IMR-90 (cell line): ENCODE data around the gene RRP1B.
A peak's percentile ranks its signal among the peaks of the same experiment; 100 is the strongest.

Experiments used
- BHLHE40 ChIP-seq: fragments of 150-350 bp; IDR thresholded peaks from 2 replicates; pipeline ENCODE4 v1.6.1; 2016; ENCODE audit warnings: mild to moderate bottlenecking, low read depth, low read length
- CHD1 ChIP-seq: IDR thresholded peaks from 2 replicates; pipeline ENCODE4 v1.6.1; 2012; ENCODE audit warnings: low read depth, low read length, improper control_type of control experiment
- FOS ChIP-seq: fragments of 150-350 bp; IDR thresholded peaks from 2 replicates; pipeline ENCODE4 v1.6.1; 2016; ENCODE audit warnings: low read depth, low read length
- MAFK ChIP-seq: IDR thresholded peaks from 2 replicates; pipeline ENCODE4 v1.6.1; 2012; ENCODE audit warnings: low read depth, low read length, improper control_type of control experiment
- MAZ ChIP-seq: IDR thresholded peaks from 2 replicates; pipeline ENCODE4 v1.6.1; 2012; ENCODE audit warnings: low read depth, mild to moderate bottlenecking, low read length, improper control_type of control experiment, moderate library complexity, borderline replicate concordance
- MXI1 ChIP-seq: IDR thresholded peaks from 2 replicates; pipeline ENCODE4 v1.6.1; 2012; ENCODE audit warnings: low read depth, mild to moderate bottlenecking, low read length, moderate library complexity, borderline replicate concordance
- NFE2L2 ChIP-seq: fragments of 150-350 bp; IDR thresholded peaks from 2 replicates; pipeline ENCODE4 v1.6.1; 2016; ENCODE audit warnings: low read depth, mild to moderate bottlenecking, low read length
- POLR2A ChIP-seq: IDR thresholded peaks from 2 replicates; pipeline ENCODE4 v1.6.1; 2012; ENCODE audit warnings: mild to moderate bottlenecking, low read depth, low read length
- RAD21 ChIP-seq: IDR thresholded peaks from 2 replicates; pipeline ENCODE4 v1.6.1; 2012; ENCODE audit warnings: low read length, improper control_type of control experiment
- RCOR1 ChIP-seq: IDR thresholded peaks from 2 replicates; pipeline ENCODE4 v1.6.1; 2012; ENCODE audit warnings: mild to moderate bottlenecking, low read length, improper control_type of control experiment; ENCODE audit not compliant: insufficient replicate concordance
- SMC3 ChIP-seq: fragments of 150-350 bp; IDR thresholded peaks from 2 replicates; pipeline ENCODE4 v1.6.1; 2016; ENCODE audit warnings: low read depth, mild to moderate bottlenecking, antibody characterized with exemption, low read length, moderate library complexity
- TF ChIP-seq, protein P1 (sequence below): conservative IDR thresholded peaks from 2 replicates; pipeline ENCODE4 v1.5.1; 2012; ENCODE audit warnings: mild to moderate bottlenecking, low read depth, low read length, improper control_type of control experiment
- TF ChIP-seq, protein P2 (sequence below): fragments of 150-350 bp; IDR thresholded peaks from 2 replicates; pipeline ENCODE4 v1.6.1; 2017; ENCODE audit warnings: mild to moderate bottlenecking, antibody characterized with exemption, low read length, low read depth
- TF ChIP-seq, protein P3 (sequence below): fragments of 150-350 bp; IDR thresholded peaks from 2 replicates; pipeline ENCODE4 v1.6.1; 2016; ENCODE audit warnings: low read depth, mild to moderate bottlenecking, low read length, moderate library complexity, borderline replicate concordance

DNA sequence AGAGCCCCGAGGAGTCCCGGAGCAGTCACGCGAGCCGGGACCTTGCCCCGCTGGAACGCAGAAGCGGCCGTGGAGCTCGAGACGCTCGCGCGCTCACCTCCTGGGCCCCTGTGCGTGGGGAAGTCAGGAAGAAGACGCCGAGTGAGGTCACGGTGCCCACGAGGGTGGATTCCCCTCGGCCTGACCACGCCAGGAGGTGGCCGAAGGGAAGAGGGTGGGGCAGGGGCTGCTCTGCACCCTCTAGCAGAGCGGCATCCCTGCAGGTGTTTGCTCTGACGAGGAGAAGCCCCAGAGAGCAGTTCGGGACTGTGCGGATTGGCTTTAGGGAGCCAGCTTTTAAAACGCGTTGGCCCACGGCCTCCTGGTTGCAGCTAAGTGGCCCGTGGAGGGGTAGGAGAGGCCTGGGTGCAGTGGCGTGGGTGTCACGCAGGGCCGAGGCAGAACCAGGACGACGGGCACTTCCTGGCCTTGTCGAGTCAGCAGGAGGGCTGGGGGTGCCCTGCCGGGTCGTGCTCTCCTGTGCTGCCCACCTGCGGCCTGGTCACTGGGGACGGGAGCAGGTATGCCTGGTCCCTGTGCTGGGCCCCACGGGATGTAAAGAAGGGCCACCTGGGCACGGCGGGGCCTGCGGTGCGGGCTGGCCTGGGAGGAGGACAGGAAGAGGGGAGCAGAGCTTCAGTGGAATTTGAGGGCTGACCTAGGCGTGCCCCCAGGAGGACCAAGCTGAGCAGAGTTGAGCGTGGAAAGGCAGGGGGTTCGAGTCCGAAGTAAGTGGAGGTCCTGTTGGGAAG, 60.6 kb downstream of the RRP1B start:
- no peak for TF ChIP-seq FOS
- TF ChIP-seq POLR2A, result no peak
- TF ChIP-seq, protein P1, sequence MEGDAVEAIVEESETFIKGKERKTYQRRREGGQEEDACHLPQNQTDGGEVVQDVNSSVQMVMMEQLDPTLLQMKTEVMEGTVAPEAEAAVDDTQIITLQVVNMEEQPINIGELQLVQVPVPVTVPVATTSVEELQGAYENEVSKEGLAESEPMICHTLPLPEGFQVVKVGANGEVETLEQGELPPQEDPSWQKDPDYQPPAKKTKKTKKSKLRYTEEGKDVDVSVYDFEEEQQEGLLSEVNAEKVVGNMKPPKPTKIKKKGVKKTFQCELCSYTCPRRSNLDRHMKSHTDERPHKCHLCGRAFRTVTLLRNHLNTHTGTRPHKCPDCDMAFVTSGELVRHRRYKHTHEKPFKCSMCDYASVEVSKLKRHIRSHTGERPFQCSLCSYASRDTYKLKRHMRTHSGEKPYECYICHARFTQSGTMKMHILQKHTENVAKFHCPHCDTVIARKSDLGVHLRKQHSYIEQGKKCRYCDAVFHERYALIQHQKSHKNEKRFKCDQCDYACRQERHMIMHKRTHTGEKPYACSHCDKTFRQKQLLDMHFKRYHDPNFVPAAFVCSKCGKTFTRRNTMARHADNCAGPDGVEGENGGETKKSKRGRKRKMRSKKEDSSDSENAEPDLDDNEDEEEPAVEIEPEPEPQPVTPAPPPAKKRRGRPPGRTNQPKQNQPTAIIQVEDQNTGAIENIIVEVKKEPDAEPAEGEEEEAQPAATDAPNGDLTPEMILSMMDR, result no peak
- TF ChIP-seq, protein P2, sequence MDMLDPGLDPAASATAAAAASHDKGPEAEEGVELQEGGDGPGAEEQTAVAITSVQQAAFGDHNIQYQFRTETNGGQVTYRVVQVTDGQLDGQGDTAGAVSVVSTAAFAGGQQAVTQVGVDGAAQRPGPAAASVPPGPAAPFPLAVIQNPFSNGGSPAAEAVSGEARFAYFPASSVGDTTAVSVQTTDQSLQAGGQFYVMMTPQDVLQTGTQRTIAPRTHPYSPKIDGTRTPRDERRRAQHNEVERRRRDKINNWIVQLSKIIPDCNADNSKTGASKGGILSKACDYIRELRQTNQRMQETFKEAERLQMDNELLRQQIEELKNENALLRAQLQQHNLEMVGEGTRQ, result no peak
- TF ChIP-seq RCOR1, result no peak
- no peak for TF ChIP-seq CHD1
- no peak for TF ChIP-seq SMC3
- TF ChIP-seq MAFK, result 0 out of 2 replicates have a peak, but pooled peaks have one; percentile 3
- no peak for TF ChIP-seq RAD21
- no peak for TF ChIP-seq MAZ
- peak; percentile 53; the same call in 1 of the 2 replicates for TF ChIP-seq MXI1
- TF ChIP-seq BHLHE40, result 0 out of 2 replicates have a peak, but pooled peaks have one; percentile 1
- TF ChIP-seq NFE2L2, result no peak
- TF ChIP-seq, protein P3, sequence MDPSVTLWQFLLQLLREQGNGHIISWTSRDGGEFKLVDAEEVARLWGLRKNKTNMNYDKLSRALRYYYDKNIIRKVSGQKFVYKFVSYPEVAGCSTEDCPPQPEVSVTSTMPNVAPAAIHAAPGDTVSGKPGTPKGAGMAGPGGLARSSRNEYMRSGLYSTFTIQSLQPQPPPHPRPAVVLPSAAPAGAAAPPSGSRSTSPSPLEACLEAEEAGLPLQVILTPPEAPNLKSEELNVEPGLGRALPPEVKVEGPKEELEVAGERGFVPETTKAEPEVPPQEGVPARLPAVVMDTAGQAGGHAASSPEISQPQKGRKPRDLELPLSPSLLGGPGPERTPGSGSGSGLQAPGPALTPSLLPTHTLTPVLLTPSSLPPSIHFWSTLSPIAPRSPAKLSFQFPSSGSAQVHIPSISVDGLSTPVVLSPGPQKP, result no peak
